HUES6 (cell line): ENCODE data around the gene GGCX.

Experiments used
- H3K27ac ChIP-seq: 2 replicates; pipeline ENCODE4 v1.7.0; 2013; ENCODE audit warnings: low read depth, mild to moderate bottlenecking, low read length, inconsistent platforms
- H3K27me3 ChIP-seq: 2 replicates; pipeline ENCODE4 v1.6.1; 2013; ENCODE audit warnings: low read length; ENCODE audit not compliant: control insufficient read depth, insufficient read depth
- H3K36me3 ChIP-seq: 2 replicates; pipeline ENCODE4 v1.6.1; 2013; ENCODE audit warnings: low read length; ENCODE audit not compliant: control insufficient read depth, insufficient read depth
- H3K4me1 ChIP-seq: 2 replicates; pipeline ENCODE4 v1.6.1; 2013; ENCODE audit warnings: low read length; ENCODE audit not compliant: control insufficient read depth, insufficient read depth
- H3K4me3 ChIP-seq: 2 replicates; pipeline ENCODE4 v1.5.1; 2013; ENCODE audit warnings: low read depth, low read length
- H3K9ac ChIP-seq: one replicate; pipeline ENCODE4 v1.6.1; 2013; ENCODE audit warnings: mild to moderate bottlenecking, low read length
- H3K9me3 ChIP-seq: 2 replicates; pipeline ENCODE4 v1.6.1; 2013; ENCODE audit warnings: low read depth, low read length; ENCODE audit not compliant: control insufficient read depth, insufficient read depth

Gene GGCX

DNA sequence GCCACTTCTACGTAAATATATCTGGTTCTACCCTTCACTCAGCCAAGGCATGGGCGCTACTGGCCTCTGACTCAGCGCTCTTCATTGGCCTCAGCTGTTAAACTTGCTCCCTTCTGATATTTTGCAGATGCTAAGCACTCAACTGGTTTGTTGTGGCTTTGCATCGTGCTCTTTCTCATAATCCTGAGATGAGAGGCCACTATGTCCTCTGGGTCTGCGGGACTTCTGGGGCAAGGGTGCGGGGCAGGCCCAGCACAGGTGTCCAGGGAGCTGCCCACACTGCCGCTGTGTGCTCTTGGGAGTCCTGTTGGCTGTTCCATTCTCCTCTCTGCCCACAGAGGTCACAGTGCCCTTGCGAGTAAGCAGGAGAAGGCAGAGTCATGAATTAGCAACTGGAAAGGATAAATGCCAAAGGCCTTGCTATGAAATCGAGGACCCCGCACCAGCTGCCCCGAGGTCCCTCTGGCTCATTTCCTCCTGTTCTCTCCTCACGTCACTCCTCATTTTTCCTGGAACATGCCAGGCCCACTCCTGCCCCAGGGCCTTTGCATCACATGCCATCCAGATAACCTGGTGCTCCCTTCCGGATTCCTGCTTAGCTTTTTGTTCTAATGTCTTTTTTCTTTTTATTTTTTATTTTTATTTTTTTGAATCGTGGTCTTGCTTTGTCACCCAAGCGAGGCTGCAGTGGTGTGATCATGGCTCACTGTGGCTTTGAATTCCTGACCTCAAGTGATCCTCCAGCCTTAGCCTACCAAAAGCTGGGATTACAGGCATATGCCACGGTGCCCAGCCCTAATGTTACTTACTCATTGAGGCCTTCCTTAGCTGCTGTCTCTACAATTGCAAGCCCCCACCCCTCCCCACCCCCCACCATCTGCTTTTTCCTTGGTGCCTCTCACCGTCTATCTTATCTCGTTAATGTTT lies 57.2 kb downstream of the GGCX start:
- Histone ChIP-seq H3K27me3 (no peaks in the 10 kb centered on the region), H3K9me3 (0 out of 2 replicates have a peak, but pooled peaks cover 5% of the 10 kb centered on the region), H3K27ac (no peak overlapping the region), H3K4me1 (peaks cover 5% of the 10 kb centered on the region), H3K9ac (no peak overlapping the region), H3K4me3 (no peak overlapping the region), H3K36me3 (no peaks in the 10 kb centered on the region)

DNA sequence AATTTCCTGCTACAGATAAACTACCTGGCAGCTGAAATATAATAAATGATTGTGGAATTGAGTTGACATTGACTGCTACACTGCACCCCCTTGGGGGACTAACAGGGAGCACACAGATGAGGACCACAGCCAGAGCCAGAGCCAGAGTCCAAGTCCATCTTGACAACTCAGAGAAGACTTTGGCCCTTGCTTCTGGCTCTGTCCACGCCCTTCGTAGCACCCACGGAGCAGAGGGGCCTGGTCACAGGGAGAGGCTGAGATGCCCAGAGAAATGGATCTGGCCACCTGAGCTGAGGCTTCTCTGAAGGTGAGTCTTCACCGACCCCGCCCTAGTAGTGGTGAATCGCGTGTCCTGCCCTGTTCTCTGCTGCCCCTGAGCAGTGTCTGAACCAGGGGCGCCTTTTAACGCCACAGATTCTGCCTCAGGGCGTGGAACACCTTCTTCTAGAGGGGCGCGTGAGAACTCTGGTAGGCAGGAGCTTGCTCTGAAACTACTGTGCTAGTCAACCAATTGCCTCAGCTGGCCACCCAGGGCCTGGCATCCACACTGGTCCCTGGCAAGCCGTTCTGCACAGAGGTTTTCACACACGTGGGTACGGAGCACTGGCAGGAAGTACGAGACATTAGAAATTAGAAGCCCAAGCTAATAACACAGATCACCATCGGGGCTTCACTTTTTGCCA lies 58.0 kb downstream of the GGCX start:
- Histone ChIP-seq H3K36me3 (no peaks in the 10 kb centered on the region), H3K4me1 (peaks cover 8% of the 10 kb centered on the region), H3K27ac (no peak overlapping the region), H3K9ac (no peak overlapping the region), H3K4me3 (no peak overlapping the region), H3K9me3 (0 out of 2 replicates have a peak, but pooled peaks cover 5% of the 10 kb centered on the region), H3K27me3 (no peaks in the 10 kb centered on the region)

DNA sequence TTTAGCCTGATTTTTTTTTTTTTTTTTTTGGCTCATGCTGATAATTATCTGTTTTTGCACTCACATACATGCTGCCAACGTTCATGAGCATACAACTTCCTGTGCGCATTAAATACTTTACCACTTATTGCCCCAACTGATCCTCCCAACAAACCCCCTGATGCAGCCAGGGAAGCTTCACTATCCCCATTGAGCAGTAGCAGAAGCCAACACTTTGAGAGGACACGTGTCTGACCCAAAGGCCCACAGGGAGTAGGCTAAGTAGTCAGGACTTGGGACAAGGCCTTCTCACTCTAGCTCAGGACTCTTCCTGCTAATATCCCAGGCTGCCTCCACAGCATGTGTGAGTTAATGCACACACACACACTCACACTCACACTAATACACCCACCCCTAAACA lies 58.6 kb downstream of the GGCX start:
- H3K36me3 ChIP-seq, result no peaks in the 10 kb centered on the region
- no peaks in the 10 kb centered on the region for H3K27me3 ChIP-seq
- no peak overlapping the region for H3K9ac ChIP-seq
- peaks cover 8% of the 10 kb centered on the region for H3K4me1 ChIP-seq
- H3K27ac ChIP-seq, result no peak overlapping the region
- no peak overlapping the region for H3K4me3 ChIP-seq
- H3K9me3 ChIP-seq, result 0 out of 2 replicates have a peak, but pooled peaks cover 5% of the 10 kb centered on the region

DNA sequence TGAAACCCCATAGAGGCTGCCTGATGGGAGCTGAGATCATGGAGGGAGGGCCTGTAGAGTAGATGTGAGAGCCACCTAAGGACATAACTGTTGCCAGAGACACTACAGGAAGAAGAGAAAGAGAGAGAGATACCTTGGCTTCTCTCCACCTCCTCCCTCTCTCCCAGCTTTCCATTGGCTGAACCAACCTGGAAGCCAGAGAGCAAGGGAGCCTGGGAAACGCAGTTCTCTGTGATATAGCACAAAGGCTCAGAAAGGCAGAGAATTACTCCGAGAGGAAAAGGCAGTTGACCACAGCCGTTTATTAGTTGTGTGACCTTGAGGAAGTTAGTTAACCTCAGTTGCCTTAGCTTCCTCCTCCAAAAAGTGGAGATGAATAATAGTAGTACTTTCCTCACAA lies 60.0 kb downstream of the GGCX start:
- no peak overlapping the region for H3K27ac ChIP-seq
- no peaks in the 10 kb centered on the region for H3K36me3 ChIP-seq
- peaks cover 8% of the 10 kb centered on the region for H3K4me1 ChIP-seq
- no peaks in the 10 kb centered on the region for H3K27me3 ChIP-seq
- H3K9me3 ChIP-seq, result 0 out of 2 replicates have a peak, but pooled peaks cover 5% of the 10 kb centered on the region
- no peak overlapping the region for H3K9ac ChIP-seq
- H3K4me3 ChIP-seq, result no peak overlapping the region

DNA sequence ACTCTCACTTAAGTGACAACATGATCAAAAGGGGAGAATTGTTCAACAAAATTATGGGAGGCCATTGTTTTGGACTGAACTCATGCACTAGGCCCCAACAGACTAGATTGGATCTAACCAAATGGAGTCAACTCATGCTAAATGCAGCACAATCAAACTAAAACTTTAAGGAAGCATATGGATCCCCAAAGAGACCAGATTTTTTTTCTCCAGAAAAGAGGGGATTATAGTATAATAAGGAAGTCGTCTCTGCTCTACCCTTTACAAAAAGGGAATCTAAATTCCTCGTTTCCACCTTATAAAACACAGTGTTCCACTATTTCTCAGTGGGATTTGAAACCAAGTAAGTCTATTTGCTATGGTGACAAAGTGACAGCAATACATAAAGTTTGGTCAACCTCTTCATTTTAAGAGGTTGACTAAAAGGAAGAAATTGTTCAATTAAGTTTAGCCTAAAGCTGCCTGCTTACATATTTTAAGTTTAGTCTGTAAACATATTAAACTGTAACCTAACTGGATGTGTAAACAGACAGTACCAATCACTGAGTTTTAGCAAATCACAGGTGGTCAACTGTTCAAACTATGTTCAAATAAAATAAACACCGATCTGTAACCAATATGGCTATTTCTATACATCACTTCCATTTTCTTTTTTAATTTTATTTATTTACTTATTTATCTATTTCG lies 63.2 kb downstream of the GGCX start:
- 0 out of 2 replicates have a peak, but pooled peaks cover 5% of the 10 kb centered on the region for H3K9me3 ChIP-seq
- peaks cover 8% of the 10 kb centered on the region for H3K4me1 ChIP-seq
- H3K9ac ChIP-seq, result no peak overlapping the region
- no peak overlapping the region for H3K4me3 ChIP-seq
- H3K27ac ChIP-seq, result no peak overlapping the region
- H3K36me3 ChIP-seq, result no peaks in the 10 kb centered on the region
- H3K27me3 ChIP-seq, result no peaks in the 10 kb centered on the region

DNA sequence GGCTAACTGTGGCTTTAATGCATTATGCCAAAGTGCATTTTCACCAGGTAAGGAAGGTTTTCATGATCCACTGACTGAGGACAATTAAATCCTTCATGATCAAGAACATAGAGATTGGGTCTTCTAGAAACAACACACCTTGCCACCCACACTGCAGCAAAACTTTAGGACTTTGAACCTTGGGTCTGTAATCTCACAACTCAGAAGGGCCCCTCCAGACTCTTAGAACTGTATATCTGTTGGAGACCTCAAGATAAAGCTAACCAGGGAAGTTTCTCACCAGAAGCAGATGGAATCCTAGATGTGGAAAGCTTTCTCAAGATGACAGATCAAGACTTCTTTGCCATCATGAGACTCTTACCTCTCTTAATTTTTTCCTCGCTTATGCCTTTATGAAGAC lies 64.9 kb downstream of the GGCX start:
- Histone ChIP-seq H3K4me3 (no peak overlapping the region), H3K27me3 (no peaks in the 10 kb centered on the region), H3K4me1 (peaks cover 8% of the 10 kb centered on the region), H3K36me3 (no peaks in the 10 kb centered on the region), H3K27ac (no peak overlapping the region), H3K9ac (no peak overlapping the region), H3K9me3 (0 out of 2 replicates have a peak, but pooled peaks cover 5% of the 10 kb centered on the region)
